Caco-2 (cell line): ENCODE measurements around the gene PCSK5. TPM values are rescaled to one million over a fixed set of nuclear protein-coding genes. Genes with fewer than 3 reads are reported as not detected.

Source experiments
- BruUV-seq: library from RNA; stranded (reverse); fragments of 400-500 nt; replicated peaks from 2 replicates; lab custom pipeline; 2021; lab: Mats Ljungman, UMichigan
- CTCF ChIA-PET: fragments of 300-600 bp; sonication (Branson Sonifier 250); formaldehyde crosslinking; loops from one replicate; lab custom pipeline; 2022; ENCODE audit warnings: antibody characterized with exemption; lab: Charles Lee
- POLR2A ChIA-PET: fragments of 300-600 bp; sonication (Branson Sonifier 250); formaldehyde crosslinking; loops from one replicate; lab custom pipeline; 2022; ENCODE audit warnings: antibody characterized with exemption; lab: Charles Lee
- DNase-seq, 2 experiments: peaks; one replicate each; pipeline versions ENCODE4 v3.0.0 to v3.0.0-alpha.2; 2020 to 2022
- H3K27me3 ChIP-seq: replicated peaks from 2 replicates; pipeline ENCODE4 v1.6.0; 2011; ENCODE audit warnings: low read length; ENCODE audit not compliant: control insufficient read depth, insufficient read depth
- H3K36me3 ChIP-seq: 2 replicates; pipeline ENCODE4 v1.5.1; 2011; ENCODE audit warnings: low read length; ENCODE audit not compliant: control insufficient read depth, insufficient read depth
- H3K4me1 ChIP-seq: fragments of 250-450 bp; sonication (Bioruptor Pico); 2 replicates; pipeline ENCODE4 v1.5.1; 2020; ENCODE audit warnings: mild to moderate bottlenecking
- H3K4me3 ChIP-seq: 2 replicates; pipeline ENCODE4 v1.5.1; 2011; ENCODE audit warnings: low read depth, mild to moderate bottlenecking, control low read depth, low read length
- H3K9me3 ChIP-seq: fragments of 250-450 bp; sonication (Bioruptor Pico); 2 replicates; pipeline ENCODE4 v1.5.1; 2020; ENCODE audit warnings: mild to moderate bottlenecking, moderate library complexity
- H3K27ac Mint-ChIP-seq: one replicate; pipeline ENCODE4 v1.8.0; 2022; ENCODE audit warnings: mixed read lengths; ENCODE audit not compliant: unreplicated experiment
- H3K27me3 Mint-ChIP-seq: one replicate; pipeline ENCODE4 v1.8.0; 2022; ENCODE audit warnings: mixed read lengths; ENCODE audit not compliant: insufficient read depth, unreplicated experiment
- H3K36me3 Mint-ChIP-seq: one replicate; pipeline ENCODE4 v1.8.0; 2022; ENCODE audit warnings: mild to moderate bottlenecking, mixed read lengths; ENCODE audit not compliant: insufficient read depth, unreplicated experiment
- H3K4me1 Mint-ChIP-seq: one replicate; pipeline ENCODE4 v1.8.0; 2022; ENCODE audit warnings: low read depth, mixed read lengths; ENCODE audit not compliant: unreplicated experiment
- H3K4me3 Mint-ChIP-seq: one replicate; pipeline ENCODE4 v1.8.0; 2022; ENCODE audit warnings: mild to moderate bottlenecking, moderate library complexity, mixed read lengths; ENCODE audit not compliant: unreplicated experiment
- H3K9me3 Mint-ChIP-seq: one replicate; pipeline ENCODE4 v1.8.0; 2022; ENCODE audit warnings: mixed read lengths; ENCODE audit not compliant: unreplicated experiment
- CTCF ChIP-seq, 2 experiments: fragments of 200-600 bp in 1 of 2; IDR thresholded peaks; 1 replicate in 1 of 2; 2 replicates in 1 of 2; pipeline versions ENCODE4 v1.5.1 to v1.8.0; 2011 to 2022; ENCODE audit warnings: antibody characterized with exemption in 1 of 2, control low read depth in 1 of 2, inconsistent platforms in 1 of 2, low read depth in 1 of 2, low read length in 1 of 2, mild to moderate bottlenecking in 1 of 2, moderate library complexity in 1 of 2; ENCODE audit not compliant: insufficient read depth in 1 of 2, severe bottlenecking in 1 of 2, unreplicated experiment in 1 of 2
- intact Hi-C: fragments of 100-400 bp; cut with micrococcal nuclease; formaldehyde crosslinking; loops from one replicate; pipeline ENCODE4 v1.10.0; 2022; ENCODE audit not compliant: unreplicated experiment
- total RNA-seq: library from RNA; stranded (reverse); gene quantifications from 2 replicates; pipeline ENCODE4 v1.2.3, GENCODE V29; 2022

The PCSK5 gene
- total RNA-seq, 1 experiment from 2014 or later, result 10.9 TPM

- Histone ChIP-seq H3K36me3 (no peaks in the 10 kb centered on the region), H3K4me1 (peaks cover 13% of the 10 kb centered on the region), H3K4me3 (no peak overlapping the region), H3K27me3 (no peaks in the 10 kb centered on the region), H3K9me3 (no peaks in the 10 kb centered on the region)
- no TSS peak for BruUV-seq
- Mint-ChIP-seq H3K4me3 (no peak overlapping the region), H3K27me3 (no peaks in the 10 kb centered on the region), H3K9me3 (no peaks in the 10 kb centered on the region), H3K4me1 (peaks cover 7% of the 10 kb centered on the region), H3K36me3 (no peaks in the 10 kb centered on the region), H3K27ac (peak overlapping the region; percentile 32)
- ChIA-PET CTCF (no interaction called here), POLR2A (no interaction called here)
- DNase-seq, result no peak
- TF ChIP-seq CTCF (IDR thresholded peaks at IDR 0.05; ENCODE audit: insufficient read depth in 1 of 2, low read depth in 1 of 2, low read length in 1 of 2, severe bottlenecking in 1 of 2, unreplicated experiment in 1 of 2), result no peak
- intact Hi-C loops, result loop anchor here (1.0 to 10.0 kb wide), 2 partner anchors 9 to 59 kb away; no protein-coding TSS in a partner anchor
Measured at GRCh38 chr9:76373784-76374474, 483.5 kb downstream of the PCSK5 start.

GRCh38 chr9:76374783-76375559 lies 484.5 kb downstream of the PCSK5 start:
- ChIA-PET CTCF (no interaction called here), POLR2A (no interaction called here)
- H3K9me3 ChIP-seq, result no peaks in the 10 kb centered on the region
- Mint-ChIP-seq H3K27ac (peak overlapping the region; percentile 81), H3K9me3 (no peaks in the 10 kb centered on the region), H3K4me1 (peaks cover 7% of the 10 kb centered on the region), H3K27me3 (no peaks in the 10 kb centered on the region), H3K4me3 (peak overlapping the region; percentile 27), H3K36me3 (no peaks in the 10 kb centered on the region)
- no peaks in the 10 kb centered on the region for H3K36me3 ChIP-seq
- DNase-seq, result peak; percentile 51 to 75
- H3K4me1 ChIP-seq, result peaks cover 13% of the 10 kb centered on the region
- BruUV-seq, result no TSS peak
- no peaks in the 10 kb centered on the region for H3K27me3 ChIP-seq
- H3K4me3 ChIP-seq, result no peak overlapping the region
- intact Hi-C loops, result loop anchor here (10.0 kb wide), 1 partner anchor 60 kb away; no protein-coding TSS in a partner anchor
- TF ChIP-seq CTCF (IDR thresholded peaks at IDR 0.05; ENCODE audit: insufficient read depth in 1 of 2, low read depth in 1 of 2, low read length in 1 of 2, severe bottlenecking in 1 of 2, unreplicated experiment in 1 of 2), result no peak

GRCh38 chr9:76377791-76378190 lies 487.3 kb downstream of the PCSK5 start:
- Mint-ChIP-seq H3K36me3 (no peaks in the 10 kb centered on the region), H3K27me3 (no peaks in the 10 kb centered on the region), H3K4me3 (no peak overlapping the region), H3K27ac (no peak overlapping the region), H3K4me1 (peaks cover 7% of the 10 kb centered on the region), H3K9me3 (no peaks in the 10 kb centered on the region)
- Histone ChIP-seq H3K4me1 (peaks cover 13% of the 10 kb centered on the region), H3K9me3 (no peaks in the 10 kb centered on the region), H3K4me3 (no peak overlapping the region), H3K27me3 (no peaks in the 10 kb centered on the region), H3K36me3 (no peaks in the 10 kb centered on the region)
- BruUV-seq, result no TSS peak
- no peak for TF ChIP-seq CTCF (IDR thresholded peaks at IDR 0.05; ENCODE audit: insufficient read depth in 1 of 2, low read depth in 1 of 2, low read length in 1 of 2, severe bottlenecking in 1 of 2, unreplicated experiment in 1 of 2)
- CTCF ChIA-PET, result no interaction called here
- intact Hi-C loops, result loop anchor here (10.0 kb wide), 1 partner anchor 63 kb away; no protein-coding TSS in a partner anchor
- no peak for DNase-seq
- POLR2A ChIA-PET, result no interaction called here
